GM12891 (cell line): Measurements from ENCODE around the gene ARHGAP12.

Experiments used
- PAX5 ChIP-seq: IDR thresholded peaks from 2 replicates; pipeline ENCODE4 v1.6.1; 2011; ENCODE audit warnings: low read length, moderate library complexity, mild to moderate bottlenecking; ENCODE audit not compliant: insufficient read depth, severe bottlenecking
- POLR2A ChIP-seq: IDR thresholded peaks from 2 replicates; pipeline ENCODE4 v1.6.1; 2011; ENCODE audit warnings: low read depth, low read length, control low read depth
- POLR2AphosphoS5 ChIP-seq: IDR thresholded peaks from 2 replicates; pipeline ENCODE4 v1.6.1; 2011; ENCODE audit warnings: low read depth, low read length, control low read depth
- POU2F2 ChIP-seq: IDR thresholded peaks from 2 replicates; pipeline ENCODE4 v1.6.1; 2011; ENCODE audit warnings: low read depth, mild to moderate bottlenecking, control low read depth, low read length, moderate library complexity
- SPI1 ChIP-seq: IDR thresholded peaks from 2 replicates; pipeline ENCODE4 v1.6.1; 2011; ENCODE audit warnings: low read depth, low read length, control low read depth
- TAF1 ChIP-seq: IDR thresholded peaks from 2 replicates; pipeline ENCODE4 v1.6.1; 2011; ENCODE audit warnings: low read depth, low read length, control low read depth

- no peak for TF ChIP-seq POLR2A
- no peak for TF ChIP-seq POLR2AphosphoS5
- TF ChIP-seq SPI1: no peak
- no peak for TF ChIP-seq TAF1
- no peak for TF ChIP-seq POU2F2
- TF ChIP-seq PAX5: no peak
These were observed 105.9 kb downstream of the ARHGAP12 start for GRCh38 chr10:31822616-31823318.
